ENCODE results near the gene MPPE1. TPM values are rescaled to one million over a fixed set of nuclear protein-coding genes. Genes with fewer than 3 reads are reported as not detected.

Gene MPPE1
- total RNA-seq, 1 donor from 2014 or later: 34.5 TPM

- intact Hi-C loops (cut with DNase I): no loop called here
- ATAC-seq: no peak
- DNase-seq (ENCODE audit: missing footprints): no peak
These were observed 18.8 kb downstream of the MPPE1 start for GRCh38 chr18:11889284-11889683.

GRCh38 chr18:11888726-11889125, 19.4 kb downstream of the MPPE1 start:
- no peak for ATAC-seq
- no peak for DNase-seq (ENCODE audit: missing footprints)
- intact Hi-C loops (cut with DNase I): no loop called here

GRCh38 chr18:11887328-11888128, 20.6 kb downstream of the MPPE1 start:
- intact Hi-C loops (cut with DNase I): no loop called here
- ATAC-seq (no peak), DNase-seq (ENCODE audit: missing footprints) (no peak)

GRCh38 chr18:11886577-11887110, 21.5 kb downstream of the MPPE1 start:
- ATAC-seq: no peak
- intact Hi-C loops (cut with DNase I): no loop called here
- no peak for DNase-seq (ENCODE audit: missing footprints)

- intact Hi-C loops (cut with DNase I): no loop called here
- no peak for ATAC-seq
- DNase-seq (ENCODE audit: missing footprints): no peak
These were observed 22.7 kb downstream of the MPPE1 start for GRCh38 chr18:11885278-11885947.

- ATAC-seq: no peak
- intact Hi-C loops (cut with DNase I): no loop called here
- no peak for DNase-seq (ENCODE audit: missing footprints)
These were observed 23.6 kb downstream of the MPPE1 start for GRCh38 chr18:11884396-11885030.

- intact Hi-C loops (cut with DNase I): no loop called here
- DNase-seq (ENCODE audit: missing footprints) (no peak), ATAC-seq (peak; percentile 37)
These were observed 25.0 kb downstream of the MPPE1 start for GRCh38 chr18:11883153-11883552.

DNA sequence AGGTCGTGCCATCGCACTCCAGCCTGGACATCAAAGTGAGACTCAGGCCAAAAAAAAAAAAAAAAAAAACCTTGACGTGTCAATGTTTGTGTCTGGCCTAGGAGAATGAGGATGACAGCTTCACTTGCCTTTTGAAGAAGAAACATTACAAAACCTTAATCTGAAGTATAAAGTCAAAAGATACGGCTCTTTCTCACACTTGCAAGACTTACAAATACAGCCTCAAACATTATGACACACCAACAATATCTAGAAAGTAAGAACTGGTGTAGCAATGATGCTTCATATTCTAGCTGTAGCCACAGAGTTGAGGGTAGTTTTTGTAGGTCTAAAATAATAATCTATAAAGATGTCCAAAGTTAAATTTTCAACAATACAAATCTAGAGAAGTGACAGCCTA, 25.5 kb downstream of the MPPE1 start:
- intact Hi-C loops (cut with DNase I): no loop called here
- ATAC-seq (no peak), DNase-seq (ENCODE audit: missing footprints) (no peak)

GRCh38 chr18:11880586-11881304, 27.4 kb downstream of the MPPE1 start:
- intact Hi-C loops (cut with DNase I): no loop called here
- ATAC-seq (no peak), DNase-seq (ENCODE audit: missing footprints) (no peak)

GRCh38 chr18:11877497-11878135, 30.5 kb downstream of the MPPE1 start:
- ATAC-seq (no peak), DNase-seq (ENCODE audit: missing footprints) (no peak)
- intact Hi-C loops (cut with DNase I): no loop called here

GRCh38 chr18:11874676-11875075, 33.4 kb downstream of the MPPE1 start:
- intact Hi-C loops (cut with DNase I): loop anchor here (5.0 kb wide), 1 partner anchor 217 kb away; no protein-coding TSS in a partner anchor
- DNase-seq (ENCODE audit: missing footprints) (no peak), ATAC-seq (no peak)

DNA sequence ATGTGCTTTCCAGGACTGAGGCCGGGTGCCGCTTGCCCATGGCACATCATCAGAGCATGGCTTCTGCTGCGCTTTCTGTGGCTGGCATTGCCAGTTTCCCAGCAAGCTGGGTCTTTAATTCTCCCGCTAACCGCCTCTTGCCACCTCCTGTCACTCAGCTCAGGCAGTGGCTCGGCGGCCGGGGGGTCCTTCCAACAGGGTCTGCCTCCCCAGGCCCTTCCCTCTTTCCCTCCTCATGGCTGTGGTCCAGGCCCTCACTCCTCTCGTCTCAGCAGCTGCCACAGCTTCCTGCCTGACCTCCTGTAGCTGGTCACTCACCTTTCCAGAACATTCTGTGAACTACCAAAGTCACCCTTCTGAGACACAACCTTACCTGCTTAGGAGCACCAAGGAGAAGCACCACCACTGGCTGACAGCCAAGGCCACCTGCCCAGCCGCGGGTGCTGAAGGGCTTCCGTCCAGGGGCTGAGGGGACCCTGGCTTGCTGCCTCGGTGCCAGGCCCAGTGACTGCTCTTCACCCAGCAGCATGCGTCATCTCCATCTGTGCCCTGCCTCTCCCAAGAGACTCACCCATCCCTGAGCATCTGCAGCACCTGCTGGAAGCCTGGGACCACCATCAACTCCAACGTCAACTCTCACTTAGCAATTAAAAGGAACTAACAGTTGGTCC, 34.3 kb downstream of the MPPE1 start:
- intact Hi-C loops (cut with DNase I): loop anchor here (1.0 to 5.0 kb wide), 2 partner anchors 141 to 217 kb away; no protein-coding TSS in a partner anchor
- DNase-seq (ENCODE audit: missing footprints) (peak; percentile 61), ATAC-seq (no peak)

- intact Hi-C loops (cut with DNase I): loop anchor here (1.0 to 5.0 kb wide), 2 partner anchors 139 to 215 kb away; no protein-coding TSS in a partner anchor
- no peak for DNase-seq (ENCODE audit: missing footprints)
- peak; percentile 86 for ATAC-seq
These were observed 35.5 kb downstream of the MPPE1 start for GRCh38 chr18:11872479-11873136.

GRCh38 chr18:11871501-11871900, 36.6 kb downstream of the MPPE1 start:
- intact Hi-C loops (cut with DNase I): loop anchor here (5.0 kb wide), 1 partner anchor 214 kb away; no protein-coding TSS in a partner anchor
- DNase-seq (ENCODE audit: missing footprints): no peak
- ATAC-seq: no peak

- intact Hi-C loops (cut with DNase I): no loop called here
- no peak for ATAC-seq
These were observed 39.9 kb downstream of the MPPE1 start for GRCh38 chr18:11868230-11868629.

GRCh38 chr18:11866764-11867163, 41.4 kb downstream of the MPPE1 start:
- intact Hi-C loops (cut with DNase I): no loop called here
- no peak for DNase-seq (ENCODE audit: missing footprints)
- no peak for ATAC-seq

More at GRCh38 chr18:11868230-11868629, 39.9 kb downstream of the MPPE1 start:
- no peak for DNase-seq (ENCODE audit: missing footprints)

GRCh38 chr18:11866329-11866728, 41.8 kb downstream of the MPPE1 start:
- ATAC-seq (no peak), DNase-seq (ENCODE audit: missing footprints) (no peak)
- intact Hi-C loops (cut with DNase I): no loop called here
